Endodermal cell (in vitro differentiated cells): ENCODE measurements around the gene HNF1B. TPM values are rescaled to one million over a fixed set of nuclear protein-coding genes. Genes with fewer than 3 reads are reported as not detected.

ENCODE experiments used
- DNase-seq: peaks from one replicate; pipeline ENCODE4 v3.0.0-alpha.2; 2017
- H3K27ac ChIP-seq: 2 replicates; pipeline ENCODE4 v1.5.1; 2013; ENCODE audit warnings: mild to moderate bottlenecking, low read depth, low read length, moderate library complexity
- H3K27me3 ChIP-seq: 2 replicates; pipeline ENCODE4 v1.6.1; 2013; ENCODE audit warnings: mild to moderate bottlenecking, low read length, moderate library complexity; ENCODE audit not compliant: insufficient read depth, control insufficient read depth, poor library complexity, severe bottlenecking
- H3K36me3 ChIP-seq: 2 replicates; pipeline ENCODE4 v1.7.0; 2013; ENCODE audit warnings: mild to moderate bottlenecking, low read length, moderate library complexity; ENCODE audit not compliant: control insufficient read depth, insufficient read depth
- H3K4me1 ChIP-seq: one replicate; pipeline ENCODE4 v1.7.0; 2013; ENCODE audit warnings: low read length; ENCODE audit not compliant: control insufficient read depth, insufficient read depth
- H3K4me3 ChIP-seq: 2 replicates; pipeline ENCODE4 v1.5.1; 2013; ENCODE audit warnings: mild to moderate bottlenecking, low read length, moderate library complexity
- H3K9ac ChIP-seq: 2 replicates; pipeline ENCODE4 v1.6.1; 2013; ENCODE audit warnings: mild to moderate bottlenecking, low read length, moderate library complexity; ENCODE audit not compliant: poor library complexity, severe bottlenecking; ENCODE audit errors: extremely low read depth
- H3K9me3 ChIP-seq: 2 replicates; pipeline ENCODE4 v1.6.1; 2013; ENCODE audit warnings: mild to moderate bottlenecking, low read length, moderate library complexity; ENCODE audit not compliant: control insufficient read depth
- H3K27ac Mint-ChIP-seq: 2 replicates; pipeline ENCODE4 v1.8.0; 2020; ENCODE audit warnings: mixed read lengths
- H3K27me3 Mint-ChIP-seq: 2 replicates; pipeline ENCODE4 v1.8.0; 2021; ENCODE audit warnings: mild to moderate bottlenecking, mixed read lengths; ENCODE audit not compliant: insufficient read depth
- H3K36me3 Mint-ChIP-seq: 2 replicates; pipeline ENCODE4 v1.8.0; 2020; ENCODE audit warnings: low read depth, mixed read lengths
- H3K4me1 Mint-ChIP-seq: 2 replicates; pipeline ENCODE4 v1.8.0; 2020; ENCODE audit warnings: mixed read lengths
- H3K4me3 Mint-ChIP-seq: 2 replicates; pipeline ENCODE4 v1.8.0; 2020; ENCODE audit warnings: mild to moderate bottlenecking, moderate library complexity, mixed read lengths
- H3K9me3 Mint-ChIP-seq: 2 replicates; pipeline ENCODE4 v1.8.0; 2020; ENCODE audit warnings: mild to moderate bottlenecking, mixed read lengths
- WGBS, 2 experiments: methylation state at CpG; one replicate each; pipeline versions ENCODE4 v1.1.5 to v1.1.7; 2013; ENCODE audit warnings: missing lambda C conversion rate in 2 of 2, mixed read lengths in 1 of 2; ENCODE audit not compliant: insufficient coverage in 1 of 2, insufficient read length in 1 of 2; 5-methylcytosine and 5-hydroxymethylcytosine counted together
- total RNA-seq, 2 donors: library from RNA; stranded (reverse); fragmentation: NEBNext Ultra II Directional in 1 of 2; extraction: Animal tissue kit (Norgen Biotek cat#: 25700) in 1 of 2; gene quantifications; 2 replicates in 1 of 2; 3 replicates in 1 of 2; pipeline ENCODE4 v1.2.1, GENCODE V29; 2021
- TF ChIP-seq, protein P1 (sequence below): fragments of 200-600 bp; sonication (generic); conservative IDR thresholded peaks from 2 replicates; pipeline ENCODE4 v1.5.0; 2021; ENCODE audit warnings: antibody characterized with exemption, mild to moderate bottlenecking

The HNF1B gene
- total RNA-seq, 2 donors from 2014 or later, result 39.7 to 42.7 TPM

DNA sequence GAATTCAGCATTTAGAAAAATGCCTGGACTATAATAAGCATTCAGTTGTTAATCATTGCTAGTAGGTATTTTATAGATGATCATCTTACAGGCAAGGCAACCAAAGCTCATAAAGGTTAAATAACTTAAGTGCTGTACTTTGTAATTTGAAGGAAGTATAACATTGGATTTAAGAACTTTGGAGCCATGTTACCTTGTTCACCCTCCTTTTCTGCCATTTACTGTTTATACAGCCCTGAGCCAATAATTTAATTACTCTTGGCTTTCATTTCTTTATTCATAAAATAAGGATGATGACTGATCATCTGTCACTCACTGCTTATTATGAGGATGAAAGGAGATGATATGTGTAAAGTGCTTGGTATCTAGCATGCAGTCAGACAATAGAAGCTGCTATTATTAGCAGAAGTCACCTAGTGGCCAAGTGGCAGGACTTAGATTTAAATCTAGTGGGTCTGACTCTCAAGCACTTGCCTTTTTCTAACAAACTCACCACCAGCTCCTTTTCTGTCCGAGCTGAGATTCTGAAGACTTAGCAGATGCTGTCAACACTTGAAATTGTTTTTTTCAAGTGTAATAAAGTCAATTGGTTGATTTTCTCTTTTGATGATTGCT, 83.4 kb downstream of the HNF1B start:
- DNase-seq, result no peak
- Histone ChIP-seq H3K4me3 (no peak overlapping the region), H3K9me3 (no peaks in the 10 kb centered on the region), H3K27me3 (no peaks in the 10 kb centered on the region), H3K4me1 (no peaks in the 10 kb centered on the region), H3K9ac (no peak overlapping the region), H3K27ac (no peak overlapping the region), H3K36me3 (no peaks in the 10 kb centered on the region)
- H3K4me1 Mint-ChIP-seq, result peaks cover 19% of the 10 kb centered on the region
- H3K4me3 Mint-ChIP-seq, result no peak overlapping the region
- no peak overlapping the region for H3K27ac Mint-ChIP-seq
- 43% methylated on average over 1 of the region's 1 CpG; no CpG with 5 or more reads in 1 of the 2 experiments for WGBS, 2 experiments
- TF ChIP-seq, protein P1, sequence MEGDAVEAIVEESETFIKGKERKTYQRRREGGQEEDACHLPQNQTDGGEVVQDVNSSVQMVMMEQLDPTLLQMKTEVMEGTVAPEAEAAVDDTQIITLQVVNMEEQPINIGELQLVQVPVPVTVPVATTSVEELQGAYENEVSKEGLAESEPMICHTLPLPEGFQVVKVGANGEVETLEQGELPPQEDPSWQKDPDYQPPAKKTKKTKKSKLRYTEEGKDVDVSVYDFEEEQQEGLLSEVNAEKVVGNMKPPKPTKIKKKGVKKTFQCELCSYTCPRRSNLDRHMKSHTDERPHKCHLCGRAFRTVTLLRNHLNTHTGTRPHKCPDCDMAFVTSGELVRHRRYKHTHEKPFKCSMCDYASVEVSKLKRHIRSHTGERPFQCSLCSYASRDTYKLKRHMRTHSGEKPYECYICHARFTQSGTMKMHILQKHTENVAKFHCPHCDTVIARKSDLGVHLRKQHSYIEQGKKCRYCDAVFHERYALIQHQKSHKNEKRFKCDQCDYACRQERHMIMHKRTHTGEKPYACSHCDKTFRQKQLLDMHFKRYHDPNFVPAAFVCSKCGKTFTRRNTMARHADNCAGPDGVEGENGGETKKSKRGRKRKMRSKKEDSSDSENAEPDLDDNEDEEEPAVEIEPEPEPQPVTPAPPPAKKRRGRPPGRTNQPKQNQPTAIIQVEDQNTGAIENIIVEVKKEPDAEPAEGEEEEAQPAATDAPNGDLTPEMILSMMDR, result peak; percentile 69
- no peaks in the 10 kb centered on the region for H3K9me3 Mint-ChIP-seq
- no peaks in the 10 kb centered on the region for H3K36me3 Mint-ChIP-seq
- H3K27me3 Mint-ChIP-seq, result no peaks in the 10 kb centered on the region

DNA sequence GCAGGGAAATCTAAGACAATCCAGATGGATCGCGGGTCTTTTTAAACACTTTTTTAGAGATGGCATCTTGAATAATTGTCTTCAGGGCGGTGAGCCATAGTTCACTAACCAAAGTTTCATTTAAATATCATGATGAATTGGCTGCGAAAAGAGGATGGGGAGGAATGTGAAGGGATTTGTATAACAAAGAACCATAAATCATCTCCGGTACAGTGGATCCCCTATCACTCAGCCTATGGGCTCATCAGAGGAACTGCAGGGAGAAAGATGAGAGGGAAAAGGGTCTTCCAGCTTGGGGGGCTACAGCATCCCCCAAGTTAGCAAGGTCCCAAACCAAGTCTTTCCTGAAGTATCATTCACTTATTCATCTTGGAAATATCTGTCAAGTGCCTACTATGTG, 84.9 kb downstream of the HNF1B start:
- H3K4me3 ChIP-seq, result no peak overlapping the region
- no peaks in the 10 kb centered on the region for H3K36me3 ChIP-seq
- H3K4me1 Mint-ChIP-seq, result peaks cover 15% of the 10 kb centered on the region
- H3K9me3 Mint-ChIP-seq, result no peaks in the 10 kb centered on the region
- H3K4me3 Mint-ChIP-seq, result no peak overlapping the region
- H3K27ac ChIP-seq, result no peak overlapping the region
- TF ChIP-seq, protein P1, result peak; percentile 39
- H3K27me3 Mint-ChIP-seq, result no peaks in the 10 kb centered on the region
- H3K27me3 ChIP-seq, result no peaks in the 10 kb centered on the region
- no peak overlapping the region for H3K27ac Mint-ChIP-seq
- no peak for DNase-seq
- no peaks in the 10 kb centered on the region for H3K9me3 ChIP-seq
- H3K9ac ChIP-seq, result no peak overlapping the region
- WGBS, 2 experiments, result 80 to 86% methylated on average over 1 to 5 of the region's 5 CpGs
- H3K4me1 ChIP-seq, result no peaks in the 10 kb centered on the region
- H3K36me3 Mint-ChIP-seq, result no peaks in the 10 kb centered on the region

DNA sequence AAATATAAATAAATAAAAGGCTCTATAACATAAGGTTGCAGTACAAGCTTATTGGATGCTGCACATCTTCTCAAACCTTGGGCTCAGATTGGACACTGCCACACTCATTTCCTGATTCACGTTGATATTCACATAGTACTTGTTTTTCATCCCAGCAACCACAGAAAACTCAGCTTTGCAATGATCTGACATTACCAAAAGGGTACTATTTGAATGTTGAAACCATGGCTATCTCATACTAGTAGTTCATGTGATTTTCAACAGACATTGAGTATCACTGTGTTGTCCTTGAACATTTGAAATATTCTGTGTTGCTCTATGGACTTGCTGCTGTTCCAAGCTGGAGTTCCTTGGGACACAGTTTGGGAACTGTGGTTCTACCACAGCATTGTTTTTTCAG, 87.7 kb downstream of the HNF1B start:
- Histone ChIP-seq H3K9ac (no peak overlapping the region), H3K4me1 (no peaks in the 10 kb centered on the region), H3K27ac (no peak overlapping the region), H3K9me3 (no peaks in the 10 kb centered on the region), H3K27me3 (no peaks in the 10 kb centered on the region), H3K36me3 (no peaks in the 10 kb centered on the region), H3K4me3 (no peak overlapping the region)
- peaks cover 2% of the 10 kb centered on the region for H3K4me1 Mint-ChIP-seq
- TF ChIP-seq, protein P1, result no peak
- H3K9me3 Mint-ChIP-seq, result no peaks in the 10 kb centered on the region
- no peak overlapping the region for H3K4me3 Mint-ChIP-seq
- DNase-seq, result no peak
- WGBS, 2 experiments, result 83 to 93% methylated on average over 1 of the region's 1 CpG
- no peak overlapping the region for H3K27ac Mint-ChIP-seq
- no peaks in the 10 kb centered on the region for H3K36me3 Mint-ChIP-seq
- no peaks in the 10 kb centered on the region for H3K27me3 Mint-ChIP-seq
